Activated CD4-positive, alpha-beta T cell treated with anti-CD3 and anti-CD28 coated beads, Interleukin-2, amount 50 U/mL, for 24 hours (primary cell): ENCODE measurements around the gene RGS1.

Source experiments
- DNase-seq, 2 donors: peaks; one replicate each; pipeline ENCODE4 v3.0.0-alpha.2; 2020; ENCODE audit warnings: low read depth in 1 of 2, low spot score in 1 of 2

The RGS1 gene, protein sequence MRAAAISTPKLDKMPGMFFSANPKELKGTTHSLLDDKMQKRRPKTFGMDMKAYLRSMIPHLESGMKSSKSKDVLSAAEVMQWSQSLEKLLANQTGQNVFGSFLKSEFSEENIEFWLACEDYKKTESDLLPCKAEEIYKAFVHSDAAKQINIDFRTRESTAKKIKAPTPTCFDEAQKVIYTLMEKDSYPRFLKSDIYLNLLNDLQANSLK

DNA sequence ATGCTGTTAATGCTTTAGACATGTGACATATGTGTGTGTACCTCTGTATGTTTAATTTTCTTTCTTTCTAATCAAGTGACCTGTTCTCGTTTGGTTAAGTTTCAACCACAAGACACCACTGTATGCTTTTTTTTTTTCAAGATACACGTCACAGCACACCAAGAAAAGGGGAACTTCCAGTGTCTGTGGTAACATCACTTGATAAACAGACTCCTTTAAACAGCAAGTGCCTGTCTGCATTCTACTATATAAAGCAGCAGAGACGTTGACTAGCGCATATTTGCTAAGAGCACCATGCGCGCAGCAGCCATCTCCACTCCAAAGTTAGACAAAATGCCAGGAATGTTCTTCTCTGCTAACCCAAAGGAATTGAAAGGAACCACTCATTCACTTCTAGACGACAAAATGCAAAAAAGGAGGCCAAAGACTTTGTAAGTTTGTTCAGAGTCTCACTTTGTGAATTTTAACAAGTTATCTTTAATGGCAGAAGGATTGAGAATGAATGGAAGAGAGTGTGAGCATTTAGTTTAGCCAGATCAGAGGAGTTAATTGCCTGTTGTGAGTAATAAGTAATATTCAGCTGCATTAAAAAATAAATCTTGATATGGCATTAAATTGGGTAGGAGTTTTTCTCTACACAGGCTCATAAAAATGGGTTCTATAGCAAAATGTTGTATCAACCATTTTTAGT, at the start of gene RGS1:
RGS1 (plus strand) TSS at position 275 of the 691 bp plus-strand sequence; CDS start at position 295, 20 bp downstream.
- peak; percentile 38 to 45 for DNase-seq

DNA sequence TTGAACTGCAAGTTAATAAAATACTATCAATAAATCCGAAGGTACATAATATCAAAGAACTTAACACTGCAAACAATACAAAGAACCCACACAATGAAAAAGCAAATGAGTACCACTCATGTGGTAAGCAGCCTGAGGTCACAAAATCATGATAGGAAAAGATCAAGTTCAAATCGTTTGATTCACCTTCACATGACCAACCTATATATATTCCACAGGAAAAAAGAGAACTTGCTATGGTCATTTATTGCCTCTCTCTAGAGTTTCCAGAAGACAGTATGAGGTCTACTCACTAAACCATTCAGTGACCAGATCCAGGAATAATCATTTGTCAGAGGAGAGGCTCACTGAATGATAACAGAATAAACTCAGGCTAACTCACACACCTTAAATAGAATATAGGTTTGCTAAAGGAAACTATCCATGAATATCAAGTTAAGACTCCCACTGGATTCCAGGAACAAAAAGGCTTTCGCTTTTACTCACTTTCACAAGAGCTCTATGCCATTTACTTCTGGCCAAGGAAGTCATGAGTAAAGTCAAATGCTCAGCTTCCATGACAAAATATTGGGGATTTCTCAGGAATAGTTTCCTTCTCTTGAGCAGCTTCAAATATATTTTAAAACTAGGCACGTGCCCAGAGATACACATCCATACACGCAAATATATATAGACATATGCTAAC, 48.3 kb upstream of the RGS1 start:
- DNase-seq = no peak

DNA sequence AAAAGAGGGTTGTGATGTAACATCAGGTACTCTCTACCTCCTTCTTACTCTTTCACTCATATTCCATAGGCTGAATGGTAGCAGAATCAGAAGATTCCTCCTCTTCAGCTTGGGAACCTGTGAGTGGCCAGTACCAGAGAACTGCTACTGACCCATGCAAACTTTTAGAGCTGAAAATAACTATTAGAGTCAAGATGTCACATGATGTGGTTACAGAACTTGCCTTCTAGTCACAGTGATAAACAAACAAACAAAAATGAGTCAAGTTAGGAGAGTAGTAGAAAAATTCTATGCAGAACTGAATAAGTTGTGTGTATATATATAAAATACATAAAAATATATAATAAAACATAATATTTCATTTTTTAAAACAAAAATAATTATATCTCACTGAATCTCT, 47.6 kb upstream of the RGS1 start:
- DNase-seq = no peak

DNA sequence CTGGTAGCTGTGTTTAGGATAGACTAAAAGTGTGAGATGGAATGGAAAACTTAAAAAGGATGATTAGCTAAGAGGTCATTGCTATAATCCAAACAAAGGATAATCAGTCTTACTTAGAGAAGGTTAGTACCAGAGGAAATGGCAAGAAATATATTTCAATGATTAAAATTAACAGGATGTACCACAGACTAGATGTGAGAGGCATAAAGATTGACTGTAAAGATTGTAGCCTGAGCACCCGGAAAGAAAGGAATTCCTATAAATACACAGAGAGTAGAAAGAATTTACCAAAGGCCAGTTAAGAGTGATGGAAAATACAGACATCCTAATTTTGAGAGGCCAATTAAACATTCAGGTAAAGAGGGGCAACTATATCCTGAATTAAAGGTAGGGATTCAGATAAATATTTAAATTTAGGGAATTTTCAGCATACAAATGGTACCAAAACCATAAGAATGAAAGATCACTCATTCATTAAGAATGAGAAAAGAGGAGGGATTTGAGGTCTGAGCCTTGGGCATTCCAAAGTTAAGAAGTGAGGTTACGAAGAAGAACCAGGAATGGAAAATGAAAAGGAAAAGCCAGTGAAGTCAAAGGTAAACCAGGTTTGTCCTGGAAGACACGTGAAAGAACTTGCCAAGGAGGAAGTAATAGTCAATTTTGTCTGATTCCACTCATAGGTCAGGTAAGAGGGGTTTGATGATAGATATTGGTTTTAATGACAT, 46.4 kb upstream of the RGS1 start:
- DNase-seq = no peak

DNA sequence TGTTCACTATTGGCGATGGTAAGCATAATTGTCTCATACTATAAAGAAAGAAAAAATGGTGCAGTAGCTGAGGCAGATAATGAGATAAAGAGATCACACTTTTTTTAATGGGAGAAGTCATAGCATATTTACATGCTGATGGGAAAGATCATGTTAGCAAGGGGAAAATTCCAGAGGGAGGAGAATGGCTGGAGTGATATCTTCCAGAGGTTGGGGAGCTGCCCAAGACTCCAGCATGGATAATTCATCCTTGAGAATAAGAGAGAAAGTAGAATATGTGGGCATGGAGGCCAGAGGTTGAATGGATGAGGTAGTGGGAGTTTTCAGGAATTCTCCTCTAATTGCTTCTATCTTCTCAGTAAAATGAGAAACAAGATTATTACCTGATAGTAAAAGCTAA, 45.8 kb upstream of the RGS1 start:
- no peak for DNase-seq

DNA sequence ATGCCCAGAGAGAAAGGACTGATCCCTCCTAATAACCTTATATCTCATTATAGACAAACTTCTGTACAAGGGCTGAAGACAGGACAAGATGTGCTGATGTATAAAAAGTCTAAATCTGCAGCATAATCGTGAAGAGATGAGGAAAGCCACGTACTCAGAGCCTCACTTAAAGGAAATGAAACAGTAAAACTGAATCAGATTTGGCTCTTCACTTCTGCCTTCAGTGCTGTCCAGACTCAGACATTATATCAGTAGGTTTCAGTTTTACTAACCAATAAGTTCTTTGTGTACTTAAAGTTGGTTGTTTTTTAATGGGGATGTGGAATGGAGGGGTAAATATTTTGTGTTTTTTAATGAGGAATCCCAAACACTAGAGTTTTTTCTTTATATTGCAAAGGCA, 45.3 kb upstream of the RGS1 start:
- no peak for DNase-seq

DNA sequence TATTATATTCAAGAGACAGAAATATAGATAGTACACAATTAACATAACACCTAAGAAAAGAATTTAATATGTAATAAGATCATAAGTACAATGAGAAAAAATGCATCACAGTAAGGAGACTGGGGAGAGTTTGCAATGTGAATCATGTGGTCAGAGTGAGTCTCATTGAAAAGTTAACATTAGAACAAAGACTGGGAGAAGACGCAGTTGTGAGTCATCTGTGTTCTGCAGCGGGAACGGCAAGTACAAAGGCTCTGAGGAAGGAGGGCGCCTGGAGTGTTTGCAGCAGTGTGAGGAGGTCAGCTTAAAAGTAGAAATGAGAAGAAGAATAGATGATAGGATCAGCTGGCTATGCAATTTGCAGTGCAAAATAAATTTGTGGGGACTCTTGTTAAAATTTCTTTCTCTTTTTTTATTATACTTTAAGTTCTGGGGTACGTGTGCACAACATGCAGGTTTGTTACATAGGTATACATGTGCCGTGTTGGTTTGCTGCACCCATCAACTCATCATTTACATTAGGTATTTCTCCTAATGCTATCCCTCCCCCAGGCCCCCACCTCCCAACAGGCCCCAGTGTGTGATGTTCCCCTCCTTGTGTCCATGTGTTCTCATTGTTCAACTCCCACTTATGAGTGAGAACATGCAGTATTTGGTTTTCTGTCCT, 44.4 kb upstream of the RGS1 start:
- DNase-seq = peak in 1 of 2 donors; percentile 62

DNA sequence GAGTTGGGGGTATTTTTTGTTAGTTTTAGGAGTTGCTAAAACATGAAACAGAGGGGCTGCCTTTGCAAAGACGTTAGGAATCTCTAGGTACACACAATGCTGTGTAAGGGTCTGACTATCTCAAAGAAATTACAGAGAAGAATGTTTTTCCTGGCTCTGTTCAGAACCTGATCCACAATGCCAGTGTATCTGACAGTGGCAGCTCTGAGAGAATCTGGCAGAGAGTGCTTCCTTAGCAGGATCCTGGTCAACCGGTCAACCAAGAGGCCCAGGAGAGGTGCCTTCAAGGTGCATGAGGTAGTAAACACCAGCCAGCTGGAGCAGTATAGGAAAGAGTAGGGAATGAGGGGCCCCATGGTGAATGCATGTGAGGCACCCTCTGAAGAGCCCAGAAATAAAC, 40.9 kb upstream of the RGS1 start:
- DNase-seq = no peak

DNA sequence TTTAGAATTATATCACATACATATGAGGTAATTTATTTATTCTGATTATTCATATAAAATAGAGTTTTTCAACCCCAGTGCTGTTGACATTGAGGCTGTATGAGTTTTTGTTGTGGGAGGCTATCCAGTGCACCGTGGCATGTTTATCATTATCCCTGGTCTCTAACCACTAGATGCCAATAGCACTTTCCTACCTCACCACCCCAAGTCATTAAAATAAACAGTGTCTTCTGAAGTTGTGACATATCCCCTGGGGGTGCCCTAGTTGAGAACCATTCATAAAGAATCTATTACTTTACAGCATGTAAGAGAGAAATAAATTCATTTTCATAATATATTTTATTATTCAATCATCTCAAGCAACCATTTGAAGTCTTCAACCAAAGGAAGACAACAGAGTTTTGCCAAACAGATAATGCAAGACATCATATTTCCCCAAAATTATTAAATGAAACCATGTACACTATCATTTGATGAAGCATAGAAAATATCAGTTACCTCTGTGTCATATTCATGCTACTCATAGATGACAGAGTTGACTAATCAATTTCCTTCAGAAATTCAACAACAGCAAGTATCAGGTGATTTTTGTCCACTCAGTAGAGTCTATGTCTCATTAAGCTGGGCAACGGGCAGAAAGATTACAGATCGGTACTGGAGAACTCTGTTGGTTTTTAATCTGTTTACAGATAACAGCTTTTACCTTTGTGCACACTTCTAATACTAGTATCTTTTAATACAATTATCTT, 39.5 kb upstream of the RGS1 start:
- no peak for DNase-seq

DNA sequence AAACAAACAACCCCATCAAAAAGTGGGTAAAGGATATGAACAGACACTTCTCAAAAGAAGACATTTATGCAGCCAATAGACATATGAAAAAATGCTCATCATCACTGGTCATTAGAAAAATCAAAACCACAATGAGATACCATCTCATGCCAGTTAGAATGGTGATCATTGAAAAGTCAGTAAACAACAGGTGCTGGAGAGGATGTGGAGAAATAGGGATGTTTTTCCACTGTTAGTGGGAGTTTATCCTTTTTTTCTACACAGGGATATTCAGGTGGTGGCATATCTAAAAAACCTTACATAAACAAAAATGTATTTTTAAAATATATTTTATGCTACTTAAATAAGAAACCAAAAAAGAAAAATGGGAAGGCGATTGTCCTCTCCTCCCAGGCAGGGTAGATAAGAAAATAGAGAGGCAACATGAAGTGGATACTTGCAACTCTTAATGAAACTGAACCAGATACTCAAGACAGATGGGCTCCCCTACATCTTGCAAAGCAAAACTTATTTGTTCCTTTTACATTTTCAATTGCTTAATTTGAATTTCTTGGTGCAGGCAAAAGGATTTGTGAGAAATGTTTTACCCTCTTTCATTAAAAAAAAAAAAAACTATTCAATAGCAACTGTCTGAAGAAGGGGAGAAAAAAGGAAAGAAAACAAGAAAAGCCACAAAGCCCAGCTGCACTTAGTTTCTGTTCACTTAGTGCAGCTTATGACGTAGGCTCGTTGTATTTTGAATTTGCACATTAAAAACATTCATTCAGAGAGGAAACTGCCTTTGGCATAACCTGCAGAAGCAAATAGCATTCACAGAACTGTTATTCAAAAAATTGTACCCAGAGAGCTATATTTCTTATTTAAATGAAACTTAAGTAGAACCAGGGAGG, 36.9 kb upstream of the RGS1 start:
- no peak for DNase-seq

DNA sequence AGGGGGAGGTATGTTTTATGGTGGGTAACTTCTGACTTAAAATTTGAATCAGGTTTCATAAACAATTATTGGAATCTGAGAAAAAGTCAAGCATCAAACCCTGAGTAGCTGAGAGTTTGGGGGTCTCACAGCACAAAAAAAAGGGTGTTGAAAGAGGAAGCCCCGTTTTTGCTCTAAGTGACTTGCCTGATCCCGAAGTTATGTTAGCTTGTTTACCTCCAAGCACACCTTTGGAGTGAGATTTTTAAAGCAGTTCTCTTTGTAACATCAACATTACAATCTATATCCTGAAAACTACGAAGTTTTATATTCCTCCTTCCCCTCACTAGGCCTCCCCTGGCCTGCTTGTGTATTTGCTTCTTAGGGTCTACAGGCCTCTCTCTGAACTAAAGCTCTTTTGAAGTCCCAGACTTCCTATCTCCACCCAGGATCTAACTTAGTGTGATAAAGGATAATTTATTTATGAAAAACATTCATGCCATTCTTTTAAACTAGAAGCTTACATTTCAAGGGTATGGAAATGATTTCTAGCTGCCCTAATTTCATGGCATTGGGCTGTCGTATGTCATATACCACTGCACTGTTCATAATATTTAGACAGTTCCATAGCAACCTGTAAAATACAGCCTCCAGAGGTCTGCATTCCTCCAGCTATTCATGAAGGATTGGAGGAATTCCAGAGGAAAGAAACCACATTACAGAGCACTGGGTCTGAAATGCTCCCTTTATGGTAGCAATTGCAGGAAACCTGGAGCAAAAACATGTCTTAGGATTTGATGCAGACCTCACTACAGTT, 36.1 kb upstream of the RGS1 start:
- no peak for DNase-seq

DNA sequence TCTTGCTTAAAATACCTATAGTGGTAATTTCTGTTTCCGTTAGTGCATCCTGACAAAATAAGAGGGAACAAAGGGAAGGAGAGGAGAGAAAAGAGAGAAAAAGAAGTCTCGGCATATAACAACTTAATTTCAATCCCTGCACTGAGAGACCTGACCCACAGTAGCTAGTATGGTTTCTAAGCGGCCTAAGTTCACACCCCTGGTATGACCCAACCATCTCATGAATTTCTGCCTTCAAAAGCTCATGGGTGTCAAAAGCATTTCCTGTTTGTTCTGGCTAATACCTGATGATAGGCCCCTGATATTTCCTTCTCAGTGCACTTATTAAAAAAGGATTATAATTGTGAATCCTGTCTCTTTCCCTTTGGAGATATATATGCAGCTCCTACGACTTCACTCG, 32.1 kb upstream of the RGS1 start:
- DNase-seq = no peak

DNA sequence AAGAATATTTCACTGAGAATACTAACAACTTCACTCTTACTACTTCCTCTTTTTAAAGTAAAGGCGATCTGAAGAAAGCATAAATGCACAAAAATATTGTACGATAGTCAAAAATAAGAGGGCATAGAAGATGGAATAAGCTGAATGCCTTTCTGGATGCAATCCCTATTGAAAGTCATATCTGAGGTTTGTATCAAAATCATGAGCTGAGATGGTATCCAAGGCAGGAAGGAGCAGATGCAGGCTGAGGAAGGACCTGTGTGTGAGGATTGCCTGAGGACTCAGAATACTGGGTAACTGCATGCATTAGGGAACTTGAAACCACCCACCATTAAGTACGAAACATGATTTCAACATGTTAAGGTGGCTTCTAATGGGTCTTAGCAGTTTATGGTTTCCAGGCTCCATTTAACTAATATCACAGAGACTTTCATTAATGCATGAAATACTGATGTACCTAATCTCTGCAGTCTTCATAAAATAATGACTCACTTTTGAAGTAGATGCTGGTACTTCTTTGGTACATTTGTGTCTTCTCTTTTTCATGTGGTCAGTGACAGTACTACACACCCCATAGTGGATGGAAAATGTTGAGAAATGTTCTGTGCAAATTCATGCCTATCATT, 29.6 kb upstream of the RGS1 start:
- DNase-seq = no peak

DNA sequence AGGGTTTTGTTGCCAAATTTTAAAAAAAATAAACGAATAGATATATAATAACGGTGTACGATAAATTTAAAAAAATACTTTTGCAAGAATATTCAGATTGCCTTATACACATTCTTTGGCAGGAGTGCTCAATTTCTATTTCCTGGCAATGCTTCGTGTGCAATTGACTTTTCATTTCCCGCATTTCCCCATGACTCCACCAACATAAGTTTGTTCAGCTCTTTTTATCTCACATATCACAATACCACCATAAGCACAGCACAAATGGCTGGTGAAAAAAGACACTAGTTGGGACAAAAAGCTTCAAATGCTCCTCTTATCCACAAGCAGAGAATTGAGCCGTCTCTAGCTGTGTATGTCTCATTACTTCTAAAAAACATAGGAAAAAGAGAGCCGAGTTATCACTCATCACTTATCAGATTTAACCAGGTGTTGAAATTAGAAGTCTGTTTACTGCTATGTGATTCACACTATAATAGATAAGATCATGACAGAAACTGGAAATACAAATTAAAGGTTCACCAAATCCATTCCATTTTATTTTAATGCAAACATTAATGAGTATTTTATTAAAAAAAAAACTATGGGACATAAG, 28.9 kb upstream of the RGS1 start:
- no peak for DNase-seq

DNA sequence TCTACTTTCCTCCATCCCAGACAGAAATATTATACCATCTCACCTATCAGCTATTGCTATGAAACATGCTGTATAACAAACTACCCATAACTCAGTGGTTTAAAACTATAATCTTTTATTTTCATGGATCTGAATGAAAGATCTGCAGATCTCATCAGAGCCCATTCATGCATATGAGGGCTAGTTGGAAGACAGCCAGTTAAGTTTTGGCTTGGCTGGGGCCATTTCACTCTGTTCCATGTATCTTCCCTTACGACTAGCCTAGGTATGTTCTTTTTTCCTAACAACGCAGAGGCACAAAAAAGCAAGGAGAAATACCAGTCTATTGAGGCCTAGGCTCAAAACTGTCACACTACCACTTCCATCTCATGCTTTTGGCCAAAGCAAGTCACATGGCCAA, 28.1 kb upstream of the RGS1 start:
- DNase-seq = no peak

DNA sequence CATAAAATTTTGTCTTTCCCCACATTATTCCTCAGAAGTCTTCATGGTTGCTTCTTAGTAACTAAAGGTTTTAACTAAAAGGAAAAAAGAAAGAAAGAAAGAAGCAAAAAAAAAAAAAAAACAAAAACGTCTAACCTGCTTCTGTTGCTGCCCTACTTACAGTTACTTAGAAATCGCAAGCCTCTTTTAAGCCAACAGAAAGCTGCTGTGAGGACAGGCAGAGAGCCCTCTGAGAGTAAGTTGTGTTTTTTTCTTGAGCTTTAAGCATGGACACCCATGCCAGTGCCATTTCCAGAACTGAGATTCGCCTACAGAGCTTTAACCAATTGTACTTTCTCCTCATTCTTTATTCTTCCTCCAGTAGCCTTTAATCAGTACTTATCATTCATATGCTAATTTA, 25.6 kb upstream of the RGS1 start:
- no peak for DNase-seq

DNA sequence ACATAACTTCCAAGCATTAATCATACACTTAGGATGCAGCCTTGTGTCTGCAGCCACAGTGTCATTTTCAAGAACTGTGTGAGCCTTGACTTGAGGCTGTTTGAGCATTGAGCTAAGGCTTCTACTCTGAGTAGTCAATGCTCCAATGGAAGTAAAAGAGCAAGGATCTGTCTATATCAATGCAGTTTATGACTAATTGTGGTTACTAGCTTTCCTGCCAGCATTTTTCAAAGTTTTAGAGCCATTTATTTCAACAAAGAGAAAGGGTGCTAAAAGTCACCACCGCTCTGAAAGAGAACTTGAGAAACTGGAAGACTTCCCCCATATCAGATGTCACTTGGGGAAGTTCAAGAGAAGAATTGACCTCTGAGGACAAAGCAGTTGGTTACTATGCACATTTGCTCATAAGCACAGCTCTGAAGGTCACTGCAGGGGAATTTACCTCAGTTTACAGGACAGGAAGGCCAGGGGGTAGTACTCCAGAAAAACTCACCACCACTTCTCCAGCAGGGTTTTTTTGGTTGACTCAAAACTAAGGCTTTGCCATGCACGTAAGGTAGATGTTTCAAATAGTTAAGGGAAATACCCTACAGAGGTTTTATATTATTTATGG, 24.5 kb upstream of the RGS1 start:
- DNase-seq = no peak
